DMS79 treated with DMSO at 0.1 percent for 48 hours (cell line): ENCODE results near the gene KDM2A.
A peak's percentile ranks its signal among the peaks of the same experiment; 100 is the strongest.

Experiments used
- DNase-seq: peaks from one replicate; lab custom pipeline; 2025; lab: John Stamatoyannopoulos, UW

KDM2A gene

GRCh38 chr11:67118801-67119584, at the start of gene KDM2A:
KDM2A (plus strand) TSS chr11:67119263; CDS start chr11:67121317, 2,054 bp downstream.
- peak; percentile 93 for DNase-seq

GRCh38 chr11:67071420-67072284, 47.4 kb upstream of the KDM2A start:
- DNase-seq: no peak

GRCh38 chr11:67072295-67072694, 46.8 kb upstream of the KDM2A start:
- DNase-seq: no peak

GRCh38 chr11:67073908-67074307, 45.2 kb upstream of the KDM2A start:
- no peak for DNase-seq

GRCh38 chr11:67076202-67076601, 42.9 kb upstream of the KDM2A start:
- DNase-seq: no peak

GRCh38 chr11:67079065-67079705, 39.9 kb upstream of the KDM2A start:
- DNase-seq: no peak

GRCh38 chr11:67082071-67082791, 36.8 kb upstream of the KDM2A start:
- DNase-seq: peak; percentile 23

GRCh38 chr11:67083786-67084366, 35.2 kb upstream of the KDM2A start:
- no peak for DNase-seq

GRCh38 chr11:67085617-67086016, 33.4 kb upstream of the KDM2A start:
- no peak for DNase-seq

GRCh38 chr11:67090717-67091116, 28.3 kb upstream of the KDM2A start:
- no peak for DNase-seq

GRCh38 chr11:67095214-67095507, 23.9 kb upstream of the KDM2A start:
- no peak for DNase-seq

- DNase-seq: no peak
Measured at GRCh38 chr11:67098799-67099429, 20.1 kb upstream of the KDM2A start.

GRCh38 chr11:67099831-67100324, 19.2 kb upstream of the KDM2A start:
- DNase-seq: no peak

- DNase-seq: no peak
Measured at GRCh38 chr11:67102664-67103063, 16.4 kb upstream of the KDM2A start.

GRCh38 chr11:67105964-67106363, 13.1 kb upstream of the KDM2A start:
- DNase-seq: no peak

- no peak for DNase-seq
Measured at GRCh38 chr11:67111261-67111660, 7.8 kb upstream of the KDM2A start.

GRCh38 chr11:67113231-67113721, 5.8 kb upstream of the KDM2A start:
- no peak for DNase-seq

GRCh38 chr11:67114275-67114896, 4.7 kb upstream of the KDM2A start:
- DNase-seq: no peak

GRCh38 chr11:67116758-67117105, 2.3 kb upstream of the KDM2A start:
- no peak for DNase-seq

- DNase-seq: no peak
Measured at GRCh38 chr11:67117176-67117575, 1.9 kb upstream of the KDM2A start.
